GM18870 (cell line): Measurements from ENCODE around the gene CSNK2B.

Experiments used
- ATAC-seq: cut with Tn5 transposase; IDR thresholded peaks from one replicate; pipeline ENCODE4 v1.9.1; 2021; ENCODE audit warnings: moderate library complexity; ENCODE audit not compliant: unreplicated experiment

CSNK2B gene

GRCh38 chr6:31710523-31711219 is 44.8 kb downstream of the CSNK2B start:
- no peak for ATAC-seq

DNA sequence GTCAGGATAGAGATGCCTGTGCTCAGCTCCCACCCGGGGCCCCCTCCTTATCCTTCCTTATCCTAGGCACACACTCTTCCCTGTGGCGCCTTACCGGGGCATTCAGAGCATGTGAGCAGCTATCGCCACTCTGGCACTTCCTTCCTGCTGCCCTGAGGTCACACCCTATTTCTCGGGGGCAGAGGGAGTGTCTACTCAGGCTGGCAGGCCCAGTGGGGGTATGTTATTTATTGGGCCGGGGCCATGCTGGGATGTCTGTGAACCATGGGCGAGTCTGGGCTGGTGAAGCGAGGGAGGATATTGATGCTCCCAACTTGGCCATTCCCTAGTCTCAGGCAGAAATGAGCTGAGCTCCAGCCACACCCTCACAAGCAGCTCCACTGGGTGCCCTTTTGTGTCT is 45.4 kb downstream of the CSNK2B start:
- ATAC-seq, result no peak

DNA sequence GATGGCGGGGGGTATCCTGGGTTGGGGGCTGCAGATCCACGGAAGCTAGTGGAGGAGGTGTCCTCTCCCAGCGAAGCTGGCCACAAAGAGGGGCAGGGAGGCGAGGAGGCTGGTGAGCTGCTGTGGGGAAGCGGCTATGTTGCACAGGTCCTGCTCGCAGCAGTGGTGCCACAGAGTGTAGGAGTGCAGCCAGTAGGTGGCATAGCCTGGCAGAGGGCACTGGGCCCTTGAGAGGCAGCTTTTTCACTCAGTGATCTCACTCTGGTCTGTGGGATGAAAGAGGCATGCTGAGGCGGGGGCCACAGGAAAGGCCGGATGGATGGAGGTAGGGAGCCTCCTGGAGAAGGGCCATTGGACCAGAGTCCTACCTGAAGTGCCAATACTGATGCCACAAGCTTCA is 46.4 kb downstream of the CSNK2B start:
- ATAC-seq, result no peak

DNA sequence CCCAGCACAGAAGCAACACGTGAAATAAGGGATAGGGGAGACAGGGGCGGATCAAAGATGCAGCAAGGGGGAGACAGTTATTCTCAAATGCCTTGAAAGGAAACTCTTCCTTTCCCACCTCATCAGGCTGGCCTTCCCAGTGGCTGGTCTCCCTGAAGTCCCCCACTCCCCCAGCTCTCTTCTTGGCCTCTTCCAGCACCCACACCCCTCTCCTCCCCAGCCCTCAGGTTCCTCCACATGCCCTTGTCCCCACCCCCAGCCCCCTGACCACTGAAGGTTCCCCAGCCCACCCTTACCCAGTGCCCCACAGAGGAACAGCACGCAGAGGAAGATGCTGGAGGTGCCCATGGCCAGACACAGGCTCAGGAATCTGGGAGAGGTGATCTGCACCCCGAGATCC is 47.6 kb downstream of the CSNK2B start:
- ATAC-seq, result no peak

- ATAC-seq, result no peak
Observed at GRCh38 chr6:31713991-31714684, 48.3 kb downstream of the CSNK2B start.

GRCh38 chr6:31715022-31715958 is 49.4 kb downstream of the CSNK2B start, which contains the start of gene LY6G6D:
Gene LY6G6D, plus strand, starts transcription at chr6:31715348. Its CDS starts 8 bp downstream, at chr6:31715356.
- ATAC-seq, result no peak

GRCh38 chr6:31717499-31718222 is 51.8 kb downstream of the CSNK2B start:
- no peak for ATAC-seq

GRCh38 chr6:31718265-31718664 is 52.4 kb downstream of the CSNK2B start:
- ATAC-seq, result no peak

DNA sequence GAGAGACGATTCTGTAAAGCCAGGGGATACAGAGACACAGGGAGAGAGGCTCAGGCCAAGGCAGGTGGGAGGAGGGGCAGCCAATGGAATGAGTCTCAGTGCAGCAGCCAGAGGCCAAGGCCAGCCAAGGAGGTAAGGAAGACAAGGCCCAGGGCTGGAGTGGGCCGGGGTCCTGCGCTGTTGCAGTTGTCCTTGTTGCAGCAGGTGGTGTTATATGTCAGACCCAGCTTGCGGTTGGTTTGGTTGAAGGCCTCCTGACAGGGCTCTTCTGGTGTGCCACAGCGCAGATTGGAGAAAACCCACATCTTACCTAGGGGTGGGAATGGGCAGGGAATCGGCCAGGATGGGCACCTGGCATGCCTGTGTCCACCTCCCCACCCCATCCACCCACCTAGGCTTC is 53.1 kb downstream of the CSNK2B start:
- ATAC-seq, result no peak
